Activated CD4-positive, alpha-beta memory T cell treated with anti-CD3 and anti-CD28 coated beads for 36 hours (primary cell): ENCODE data around the gene DEDD2. TPM values are rescaled to one million over a fixed set of nuclear protein-coding genes. Genes with fewer than 3 reads are reported as not detected.
"Not testable (repeated sequence)": the region's sequence is repeated elsewhere in the genome, so short reads cannot be mapped to it uniquely, and the experiment has no call there.

Source experiments
- CTCF ChIA-PET: fragments of 350-600 bp; sonication (Branson Sonifier 250); formaldehyde crosslinking; loops from one replicate; lab custom pipeline; 2021; ENCODE audit warnings: antibody characterized with exemption, inconsistent platforms; lab: Charles Lee
- POLR2A ChIA-PET: fragments of 350-600 bp; sonication (Branson Sonifier 250); formaldehyde crosslinking; loops from one replicate; lab custom pipeline; 2021; ENCODE audit warnings: antibody characterized with exemption; lab: Charles Lee
- DNase-seq: peaks from one replicate; pipeline ENCODE4 v3.0.0-alpha.2; 2020
- H3K27ac Mint-ChIP-seq: one replicate; pipeline ENCODE4 v1.8.0; 2021; ENCODE audit warnings: mixed read lengths
- H3K27me3 Mint-ChIP-seq: one replicate; pipeline ENCODE4 v1.8.0; 2021; ENCODE audit warnings: mixed read lengths
- H3K36me3 Mint-ChIP-seq: one replicate; pipeline ENCODE4 v1.8.0; 2021; ENCODE audit warnings: mixed read lengths
- H3K4me1 Mint-ChIP-seq: one replicate; pipeline ENCODE4 v1.8.0; 2021; ENCODE audit warnings: low read depth, mixed read lengths
- H3K4me3 Mint-ChIP-seq: one replicate; pipeline ENCODE4 v1.8.0; 2021; ENCODE audit warnings: mild to moderate bottlenecking, mixed read lengths
- H3K9me3 Mint-ChIP-seq: one replicate; pipeline ENCODE4 v1.8.0; 2021; ENCODE audit warnings: mixed read lengths
- intact Hi-C: fragments of 100-400 bp; cut with micrococcal nuclease; formaldehyde crosslinking; loops from one replicate; pipeline ENCODE4 v1.15.1; 2023
- total RNA-seq, 2 experiments: library from RNA; stranded (reverse); gene quantifications; one replicate each; pipeline ENCODE4 v1.2.3, GENCODE V29; 2021

The DEDD2 gene, protein sequence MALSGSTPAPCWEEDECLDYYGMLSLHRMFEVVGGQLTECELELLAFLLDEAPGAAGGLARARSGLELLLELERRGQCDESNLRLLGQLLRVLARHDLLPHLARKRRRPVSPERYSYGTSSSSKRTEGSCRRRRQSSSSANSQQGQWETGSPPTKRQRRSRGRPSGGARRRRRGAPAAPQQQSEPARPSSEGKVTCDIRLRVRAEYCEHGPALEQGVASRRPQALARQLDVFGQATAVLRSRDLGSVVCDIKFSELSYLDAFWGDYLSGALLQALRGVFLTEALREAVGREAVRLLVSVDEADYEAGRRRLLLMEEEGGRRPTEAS
- 10 to 100 TPM; 31.3 to 33.4 TPM for total RNA-seq

DNA sequence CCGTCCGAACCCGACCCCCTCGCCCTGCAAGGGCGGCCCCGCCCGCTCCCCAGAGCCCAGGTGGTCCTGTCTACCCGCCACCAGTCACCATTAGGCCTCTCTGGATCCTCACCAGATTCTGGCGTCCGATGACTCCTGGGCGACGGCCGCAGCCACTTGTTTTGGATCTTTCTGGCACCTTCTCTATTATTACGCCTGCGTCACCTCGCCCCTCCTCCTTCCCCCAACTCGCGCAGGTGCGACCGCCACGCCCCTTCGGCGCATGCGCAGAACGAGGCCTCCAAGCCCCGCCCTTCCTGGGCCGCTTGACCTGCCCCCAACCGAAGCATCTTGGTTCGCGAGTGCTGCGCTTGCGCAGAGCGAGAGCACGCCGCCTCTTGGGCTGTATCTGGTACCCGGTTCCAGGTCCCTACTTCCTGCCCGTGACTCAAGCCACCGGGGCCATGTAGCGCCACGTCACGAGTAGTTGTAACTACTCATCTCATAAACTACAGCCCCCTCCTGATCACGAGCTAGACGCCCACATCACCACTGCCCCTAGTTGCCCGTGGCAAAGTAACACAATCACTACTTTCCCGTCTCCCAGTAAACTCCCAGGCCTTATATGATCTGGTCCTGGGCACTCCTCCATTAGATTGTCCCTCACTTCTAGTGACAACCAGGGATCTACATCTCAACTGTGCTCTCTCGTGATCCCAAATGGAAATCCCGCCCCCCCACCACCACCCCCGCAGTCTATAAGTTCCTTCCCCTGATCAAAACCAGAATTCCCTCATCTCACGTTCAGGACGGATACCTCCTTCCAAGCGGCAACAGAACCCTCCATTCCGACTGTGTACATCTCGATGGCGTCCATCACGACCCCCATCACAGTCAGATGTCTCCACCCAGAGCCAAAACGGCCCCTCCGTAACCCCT, at the start of gene DEDD2:
Gene DEDD2, minus strand, starts transcription at position 158 of the 918 bp plus-strand sequence. CDS start 670 bp downstream, outside the sequence.
- POLR2A ChIA-PET, result interaction anchor here (1.0 to 2.2 kb wide), 4 partner anchors 19 to 53 kb away, joined by 3 to 7 read pairs (median 5); partner anchors contain the start of gene GSK3A
- Mint-ChIP-seq H3K4me3 (peak within 1 kb of the TSS; percentile 92), H3K4me1 (peaks cover 60% of the 10 kb centered on the region), H3K27ac (peak within 1 kb of the TSS; percentile 99), H3K36me3 (peaks cover 28% of the 10 kb centered on the region), H3K9me3 (no peaks in the 10 kb centered on the region), H3K27me3 (peaks cover 1% of the 10 kb centered on the region)
- intact Hi-C loops, result loop anchor here (1.0 to 2.0 kb wide), 5 partner anchors 17 to 65 kb away; partner anchors contain the start of gene GSK3A
- CTCF ChIA-PET, result interaction anchor here (1.2 to 5.1 kb wide), 7 partner anchors 18 to 109 kb away, joined by 3 to 21 read pairs (median 3); no protein-coding TSS in a partner anchor
- DNase-seq, result peak; percentile 100

DNA sequence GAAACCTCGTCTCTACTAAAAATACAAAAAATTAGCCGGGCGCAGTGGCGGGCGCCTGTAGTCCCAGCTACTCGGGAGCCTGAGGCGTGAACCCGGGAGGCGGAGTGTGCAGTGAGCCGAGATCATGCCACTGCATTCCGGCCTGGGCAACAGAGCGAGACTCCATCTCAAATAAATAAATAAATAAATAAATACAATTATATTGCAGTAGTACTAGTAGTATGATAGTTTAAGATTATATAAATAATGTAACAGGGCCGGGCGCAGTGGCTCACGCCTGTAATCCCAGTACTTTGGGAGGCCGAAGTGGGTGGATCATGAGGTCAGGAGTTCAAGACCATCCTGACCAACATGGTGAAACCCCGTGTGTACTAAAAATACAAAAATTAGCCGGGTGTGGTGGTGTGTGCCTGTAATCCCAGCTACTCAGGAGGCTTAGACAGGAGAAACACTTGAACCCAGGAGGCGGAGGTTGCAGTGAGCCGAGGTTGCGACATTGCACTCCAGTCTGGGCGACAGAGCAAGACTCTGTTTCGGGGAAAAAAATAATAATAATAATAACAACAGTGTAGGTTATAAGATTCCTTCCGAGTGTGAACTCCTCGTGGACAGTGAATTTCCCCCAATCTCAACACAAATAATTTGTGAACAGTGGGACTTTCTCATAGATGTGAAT, 49.6 kb upstream of the DEDD2 start:
- H3K27me3 Mint-ChIP-seq, H3K4me3 Mint-ChIP-seq, H3K9me3 Mint-ChIP-seq, DNase-seq, H3K27ac Mint-ChIP-seq, H3K36me3 Mint-ChIP-seq: not testable (repeated sequence)
- ChIA-PET POLR2A (interaction anchor here (1.0 to 1.4 kb wide), 2 partner anchors 13 to 24 kb away, joined by 3 to 5 read pairs; no protein-coding TSS in a partner anchor), CTCF (interaction anchor here (0.7 to 1.1 kb wide), 3 partner anchors 12 to 135 kb away, joined by 3 to 5 read pairs (median 3); partner anchors contain the start of gene POU2F2)
- H3K4me1 Mint-ChIP-seq, result peaks cover 20% of the 10 kb centered on the region
- intact Hi-C loops, result loop anchor here (5.0 kb wide), 1 partner anchor 380 kb away; no protein-coding TSS in a partner anchor

DNA sequence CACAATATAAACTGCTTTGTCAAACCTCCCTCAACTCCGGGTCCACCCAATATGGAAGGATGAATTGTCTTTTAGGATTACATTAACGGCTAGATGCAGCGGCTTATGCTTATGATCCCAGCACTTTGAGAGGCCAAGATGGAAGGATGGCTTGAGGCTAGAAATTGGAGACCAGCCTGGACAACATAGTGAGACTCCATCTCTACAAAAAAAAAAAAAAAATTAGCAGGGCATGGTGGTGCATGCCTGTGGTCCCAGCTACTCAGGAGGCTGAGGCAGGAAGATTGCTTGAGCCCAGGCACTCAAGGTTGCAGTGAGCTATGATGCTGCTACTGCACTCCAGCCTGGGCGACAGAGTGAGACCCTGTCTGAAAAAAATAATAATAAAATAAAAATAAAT, 48.6 kb upstream of the DEDD2 start:
- peaks cover 14% of the 10 kb centered on the region for H3K4me1 Mint-ChIP-seq
- DNase-seq, H3K27ac Mint-ChIP-seq, H3K9me3 Mint-ChIP-seq, H3K27me3 Mint-ChIP-seq, POLR2A ChIA-PET, H3K4me3 Mint-ChIP-seq, H3K36me3 Mint-ChIP-seq: not testable (repeated sequence)
- CTCF ChIA-PET, result interaction anchor here (0.7 kb wide), 1 partner anchor 134 kb away, joined by 3 read pairs; the partner anchor contains the start of gene POU2F2
- intact Hi-C loops, result loop anchor here (5.0 kb wide), 1 partner anchor 379 kb away; no protein-coding TSS in a partner anchor

DNA sequence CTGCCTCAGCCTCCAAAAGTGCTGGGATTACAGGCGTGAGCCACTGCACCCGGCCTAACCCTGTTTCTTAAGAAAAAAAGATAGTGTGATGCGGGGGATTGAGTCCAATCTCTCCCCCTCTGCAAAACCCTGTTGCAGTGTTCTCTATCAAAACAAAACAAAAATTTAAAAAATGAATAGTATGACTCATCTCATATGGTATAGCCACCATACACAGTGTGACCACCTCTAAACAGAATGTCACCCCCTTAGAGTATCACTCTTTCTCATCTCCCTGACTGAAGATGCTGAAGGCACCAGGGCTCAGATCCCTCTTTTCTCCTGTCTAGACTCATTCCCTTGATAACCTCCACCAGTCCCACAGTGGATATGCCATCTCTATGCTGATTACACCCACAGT, 44.3 kb upstream of the DEDD2 start:
- no peak for DNase-seq
- Mint-ChIP-seq H3K4me3 (no peak overlapping the region), H3K4me1 (peaks cover under 1% of the 10 kb centered on the region), H3K36me3 (no peaks in the 10 kb centered on the region), H3K27ac (no peak overlapping the region), H3K9me3 (no peaks in the 10 kb centered on the region), H3K27me3 (no peaks in the 10 kb centered on the region)
- intact Hi-C loops, result no loop called here
- ChIA-PET POLR2A (no interaction called here), CTCF (interaction anchor here (1.7 kb wide), 1 partner anchor 18 kb away, joined by 5 read pairs; no protein-coding TSS in a partner anchor)

DNA sequence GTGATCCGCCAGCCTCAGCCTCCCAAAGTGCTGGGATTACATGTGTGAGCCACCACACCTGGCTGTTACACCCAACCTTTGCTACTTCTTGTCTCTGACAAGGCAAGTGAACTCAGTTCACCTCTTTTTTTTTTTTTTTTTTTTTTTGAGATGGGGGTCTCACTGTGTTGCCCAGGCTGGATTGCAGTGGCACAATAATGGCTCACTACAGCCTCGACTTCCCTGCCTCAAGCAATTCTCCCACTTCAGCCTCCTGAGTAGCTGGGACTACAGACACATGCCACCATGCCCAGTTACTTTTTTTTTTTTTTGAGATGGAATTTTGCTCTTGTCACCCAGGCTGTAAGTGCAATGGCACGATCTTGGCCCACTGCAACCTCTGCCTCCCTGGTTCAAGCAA, 40.4 kb upstream of the DEDD2 start:
- H3K36me3 Mint-ChIP-seq, H3K4me1 Mint-ChIP-seq, H3K9me3 Mint-ChIP-seq, H3K27ac Mint-ChIP-seq, H3K4me3 Mint-ChIP-seq, DNase-seq, intact Hi-C loops, H3K27me3 Mint-ChIP-seq: not testable (repeated sequence)
- POLR2A ChIA-PET, result interaction anchor here (0.8 kb wide), 1 partner anchor 13 kb away, joined by 3 read pairs; no protein-coding TSS in a partner anchor
- CTCF ChIA-PET, result interaction anchor here (2.0 kb wide), 1 partner anchor 22 kb away, joined by 9 read pairs; no protein-coding TSS in a partner anchor

DNA sequence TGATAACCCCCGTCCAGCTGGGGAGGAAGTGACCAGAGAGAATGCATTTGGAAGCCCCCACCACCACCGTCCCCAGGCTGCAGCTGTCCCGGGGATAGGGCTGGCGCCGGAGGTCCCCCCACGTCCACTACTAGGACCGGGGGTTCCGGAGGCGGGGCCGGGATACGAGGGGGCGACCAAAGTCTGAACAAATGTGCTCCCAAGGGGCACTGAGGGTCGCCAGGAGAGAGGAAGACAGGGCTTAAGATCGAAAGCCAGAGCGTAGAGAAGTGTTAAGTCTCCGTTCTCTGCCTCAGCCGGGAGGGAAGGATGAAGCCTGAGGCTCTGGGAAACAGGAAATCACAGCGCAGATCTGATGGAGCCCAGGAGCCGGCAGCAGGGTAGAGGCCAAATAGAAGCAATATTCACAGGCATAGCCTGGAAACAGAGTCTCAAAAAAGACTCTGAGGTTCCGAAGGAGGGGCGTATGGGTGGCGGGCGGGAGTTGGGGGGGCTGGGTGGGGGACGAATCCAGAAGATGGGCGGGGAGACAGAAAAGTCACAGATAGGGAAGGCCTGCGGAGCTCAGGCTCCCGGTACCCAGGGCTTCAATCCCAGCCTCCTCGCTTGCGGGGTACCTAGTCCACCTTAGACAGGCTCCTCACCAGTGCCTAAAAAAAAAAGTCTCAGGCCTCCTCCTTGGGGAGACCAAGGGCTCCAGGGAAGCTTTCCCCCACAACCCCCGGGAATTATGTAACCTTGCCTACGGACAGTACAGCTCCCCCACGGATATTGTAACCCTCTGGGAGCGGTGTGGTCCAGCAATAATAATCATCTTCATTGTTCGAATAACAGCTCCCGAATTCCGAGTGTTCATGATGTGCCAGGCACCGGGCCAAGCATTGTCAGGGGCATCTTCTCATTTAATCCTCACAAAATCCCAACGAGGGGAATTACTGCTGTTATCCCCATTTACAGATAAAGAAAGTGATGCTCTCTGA, 38.6 kb upstream of the DEDD2 start:
- DNase-seq, result peak; percentile 17
- Mint-ChIP-seq H3K4me1 (peaks cover 22% of the 10 kb centered on the region), H3K27me3 (no peaks in the 10 kb centered on the region), H3K27ac (no peak overlapping the region), H3K4me3 (peak overlapping the region; percentile 80), H3K9me3 (no peaks in the 10 kb centered on the region), H3K36me3 (peaks cover 5% of the 10 kb centered on the region)
- ChIA-PET CTCF (interaction anchor here (0.6 to 2.8 kb wide), 2 partner anchors 23 to 36 kb away, joined by 3 to 16 read pairs; partner anchors contain the start of gene ZNF526), POLR2A (interaction anchor here (1.2 to 1.7 kb wide), 2 partner anchors 14 to 24 kb away, joined by 4 to 5 read pairs; no protein-coding TSS in a partner anchor)
- intact Hi-C loops, result loop anchor here (1.0 kb wide), 3 partner anchors 12 to 27 kb away; no protein-coding TSS in a partner anchor

DNA sequence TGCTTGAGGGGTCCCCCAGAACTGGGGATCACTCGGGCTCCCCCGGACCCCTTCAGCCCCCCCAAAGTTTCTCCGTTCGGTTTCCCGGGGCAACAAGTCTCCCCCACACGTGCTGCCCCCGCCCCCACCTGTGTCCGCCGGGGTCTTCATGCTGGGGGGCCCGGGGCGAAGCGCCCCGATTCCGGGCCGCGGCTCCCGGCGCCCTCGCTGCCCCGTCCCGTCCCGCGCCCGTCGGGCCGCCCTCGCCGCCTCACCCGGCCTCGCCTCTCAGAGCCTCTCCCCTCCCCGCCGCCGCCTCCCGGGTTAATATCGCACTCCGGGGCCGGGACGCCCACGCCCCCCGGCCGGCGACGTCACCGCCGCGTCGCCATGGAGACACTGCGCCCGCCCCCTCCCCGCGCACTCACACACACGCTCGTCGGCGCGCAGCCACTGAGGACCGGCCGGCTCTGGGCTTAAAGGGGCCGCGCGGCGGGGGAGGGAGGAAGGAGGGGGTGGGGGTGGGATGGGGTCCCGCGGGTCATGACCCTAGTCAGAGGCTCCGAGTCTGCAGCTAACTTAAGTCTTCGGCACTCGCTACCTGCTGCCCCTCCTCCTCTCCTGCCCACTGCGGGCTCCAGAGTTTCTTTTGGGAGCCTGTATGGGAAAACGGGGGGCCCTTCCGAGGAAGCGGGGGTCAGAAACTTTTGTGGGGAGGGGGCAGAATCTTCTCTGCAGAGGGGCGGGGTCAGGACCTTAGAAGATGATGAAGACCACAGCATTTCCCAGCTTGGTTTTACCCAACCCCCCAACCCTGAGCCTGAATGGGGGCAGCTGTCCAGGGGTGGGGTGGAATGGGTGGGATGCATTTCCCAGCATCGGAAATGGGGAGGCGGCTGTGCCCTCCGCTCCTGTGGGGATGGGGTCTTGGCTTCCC, 37.6 kb upstream of the DEDD2 start, which contains the start of gene ERF:
Gene ERF, minus strand, starts transcription at position 279 of the 916 bp plus-strand sequence. Its CDS starts 129 bp downstream, at position 150.
- ChIA-PET POLR2A (interaction anchor here (0.5 to 1.7 kb wide), 3 partner anchors 13 to 25 kb away, joined by 3 to 5 read pairs (median 4); no protein-coding TSS in a partner anchor), CTCF (interaction anchor here (2.8 kb wide), 1 partner anchor 24 kb away, joined by 16 read pairs; no protein-coding TSS in a partner anchor)
- H3K27me3 Mint-ChIP-seq, result no peaks in the 10 kb centered on the region
- no peaks in the 10 kb centered on the region for H3K9me3 Mint-ChIP-seq
- H3K27ac Mint-ChIP-seq, result peak within 1 kb of the TSS; percentile 79
- intact Hi-C loops, result loop anchor here (1.0 kb wide), 3 partner anchors 11 to 28 kb away; no protein-coding TSS in a partner anchor
- peaks cover 30% of the 10 kb centered on the region for H3K4me1 Mint-ChIP-seq
- peak within 1 kb of the TSS; percentile 80 for H3K4me3 Mint-ChIP-seq
- peaks cover 5% of the 10 kb centered on the region for H3K36me3 Mint-ChIP-seq
- DNase-seq, result peak; percentile 95

DNA sequence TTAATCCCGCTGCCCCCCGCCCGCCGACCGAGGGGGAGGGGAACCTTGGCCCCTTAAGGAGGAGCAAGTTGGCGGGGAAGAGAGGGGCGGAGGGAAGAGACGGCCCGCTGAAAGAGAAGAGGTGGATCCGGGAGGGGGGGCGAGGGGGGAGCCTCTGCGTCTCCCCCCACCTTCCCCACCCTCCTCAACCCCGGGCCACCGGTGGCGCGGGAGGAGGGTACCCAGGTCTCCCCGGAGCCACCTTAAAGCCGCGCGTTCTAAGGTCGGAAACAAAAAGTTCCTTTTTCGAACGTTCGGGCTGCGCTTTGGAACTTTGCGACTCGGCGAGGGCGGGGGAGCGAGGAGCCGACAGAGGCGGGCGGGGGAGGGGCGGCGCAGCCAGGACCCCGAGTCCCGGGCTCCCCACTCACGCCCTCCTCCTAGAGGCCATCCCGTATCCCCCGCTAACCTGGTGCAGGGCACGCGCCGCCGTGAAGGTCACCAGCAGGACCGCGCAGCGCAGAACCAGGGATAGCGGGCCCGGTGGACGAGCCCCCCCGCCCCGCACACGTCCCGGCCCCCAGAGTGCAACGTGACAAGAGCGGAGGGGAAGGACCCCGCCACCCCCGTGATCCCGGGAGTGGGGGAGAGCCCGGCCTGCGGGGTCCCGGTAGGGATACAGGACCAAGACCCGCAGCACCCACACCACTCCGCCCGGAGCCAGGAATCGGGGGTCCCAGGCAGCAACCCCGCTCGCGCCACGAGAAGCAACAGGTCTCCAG, 36.8 kb upstream of the DEDD2 start:
- intact Hi-C loops, result no loop called here
- Mint-ChIP-seq H3K36me3 (peaks cover 5% of the 10 kb centered on the region), H3K9me3 (no peaks in the 10 kb centered on the region), H3K27ac (peak overlapping the region; percentile 79), H3K27me3 (no peaks in the 10 kb centered on the region), H3K4me3 (peak overlapping the region; percentile 80), H3K4me1 (peaks cover 30% of the 10 kb centered on the region)
- DNase-seq, result peak; percentile 85
- CTCF ChIA-PET, result interaction anchor here (1.0 to 2.8 kb wide), 2 partner anchors 25 kb away, joined by 3 to 16 read pairs; no protein-coding TSS in a partner anchor
- POLR2A ChIA-PET, result interaction anchor here (1.0 kb wide), 1 partner anchor 26 kb away, joined by 3 read pairs; no protein-coding TSS in a partner anchor
